ENCODE results near the gene UQCC2.
A peak's percentile ranks its signal among the peaks of the same experiment; 100 is the strongest.

UQCC2 gene

GRCh38 chr6:33723371-33724085 is 12.0 kb upstream of the UQCC2 start:
- DNase-seq, result no peak

GRCh38 chr6:33722103-33722623 is 10.7 kb upstream of the UQCC2 start:
- DNase-seq, result no peak

GRCh38 chr6:33721508-33721907 is 10.0 kb upstream of the UQCC2 start:
- DNase-seq, result no peak

- peak; percentile 64 for DNase-seq
Observed at GRCh38 chr6:33720998-33721397, 9.5 kb upstream of the UQCC2 start.

- no peak for DNase-seq
Observed at GRCh38 chr6:33719326-33719987, 8.0 kb upstream of the UQCC2 start.

- no peak for DNase-seq
Observed at GRCh38 chr6:33718713-33719112, 7.2 kb upstream of the UQCC2 start.

GRCh38 chr6:33717934-33718455 is 6.5 kb upstream of the UQCC2 start:
- DNase-seq, result no peak

- no peak for DNase-seq
Observed at GRCh38 chr6:33716890-33717632, 5.6 kb upstream of the UQCC2 start.

GRCh38 chr6:33716379-33716778 is 4.9 kb upstream of the UQCC2 start:
- DNase-seq, result peak; percentile 59

- DNase-seq, result no peak
Observed at GRCh38 chr6:33714385-33715040, 3.0 kb upstream of the UQCC2 start.

- no peak for DNase-seq
Observed at GRCh38 chr6:33713786-33714185, 2.3 kb upstream of the UQCC2 start.

- DNase-seq, result no peak
Observed at GRCh38 chr6:33712914-33713313, 1.4 kb upstream of the UQCC2 start.

- DNase-seq, result no peak
Observed at GRCh38 chr6:33710296-33711121, 991 bp downstream of the UQCC2 start.

- no peak for DNase-seq
Observed at GRCh38 chr6:33709605-33710295, 1.8 kb downstream of the UQCC2 start.

GRCh38 chr6:33708516-33709204 is 2.8 kb downstream of the UQCC2 start:
- DNase-seq, result no peak

GRCh38 chr6:33707771-33708170 is 3.7 kb downstream of the UQCC2 start:
- no peak for DNase-seq

- no peak for DNase-seq
Observed at GRCh38 chr6:33705955-33706725, 5.4 kb downstream of the UQCC2 start.

GRCh38 chr6:33705268-33705885 is 6.1 kb downstream of the UQCC2 start:
- DNase-seq, result no peak
